GM13976 (cell line): Measurements from ENCODE around the gene DCDC2C.

ENCODE experiments used
- DNase-seq: peaks from one replicate; pipeline ENCODE4 v3.0.0; 2012; ENCODE audit warnings: low spot score
- in situ Hi-C: fragments of 300-500 bp; cut with MboI; formaldehyde crosslinking; loops from one replicate; pipeline ENCODE4 v1.12.0; 2022; ENCODE audit warnings: low sequenced_read_pairs, mixed read lengths, inconsistent platforms; ENCODE audit not compliant: unreplicated experiment
- TF ChIP-seq, protein P1 (sequence below): IDR thresholded peaks from 2 replicates; pipeline ENCODE4 v1.5.1; 2012; ENCODE audit warnings: borderline replicate concordance, mild to moderate bottlenecking; ENCODE audit not compliant: insufficient read depth; ENCODE audit errors: extremely low read depth, missing control alignments, control extremely low read depth

The DCDC2C gene

DNA sequence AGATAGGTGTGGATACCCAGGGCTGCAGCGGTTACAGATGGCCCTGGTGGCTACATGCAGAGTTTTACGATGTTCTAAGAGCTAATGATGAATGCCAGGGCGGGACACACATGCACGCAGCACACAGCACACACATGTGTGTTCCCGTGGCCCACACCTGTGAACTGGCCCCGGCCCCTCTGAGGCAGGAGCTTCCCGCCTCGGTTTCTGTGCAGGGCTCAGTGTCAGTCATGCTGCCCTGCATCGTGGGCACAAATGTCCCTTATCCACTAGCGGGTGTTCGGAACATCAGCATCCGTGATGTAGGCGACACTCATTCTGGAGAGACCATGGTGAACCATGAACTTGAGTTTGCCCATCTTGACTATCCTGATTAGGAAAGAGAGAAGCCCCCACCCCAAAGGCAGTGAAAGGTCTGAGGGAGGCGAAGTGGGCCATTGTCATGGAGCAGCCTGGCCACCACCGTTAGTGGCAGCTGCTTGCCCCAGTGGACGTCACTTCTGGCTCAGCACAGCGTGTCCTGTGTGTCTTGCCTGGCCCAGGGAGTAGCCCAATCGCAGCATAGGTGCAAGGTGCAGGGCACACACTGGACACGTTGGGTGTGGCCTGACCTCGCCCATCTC lies 43.8 kb downstream of the DCDC2C start:
- in situ Hi-C loops = no loop called here
- DNase-seq = no peak
- TF ChIP-seq, protein P1, sequence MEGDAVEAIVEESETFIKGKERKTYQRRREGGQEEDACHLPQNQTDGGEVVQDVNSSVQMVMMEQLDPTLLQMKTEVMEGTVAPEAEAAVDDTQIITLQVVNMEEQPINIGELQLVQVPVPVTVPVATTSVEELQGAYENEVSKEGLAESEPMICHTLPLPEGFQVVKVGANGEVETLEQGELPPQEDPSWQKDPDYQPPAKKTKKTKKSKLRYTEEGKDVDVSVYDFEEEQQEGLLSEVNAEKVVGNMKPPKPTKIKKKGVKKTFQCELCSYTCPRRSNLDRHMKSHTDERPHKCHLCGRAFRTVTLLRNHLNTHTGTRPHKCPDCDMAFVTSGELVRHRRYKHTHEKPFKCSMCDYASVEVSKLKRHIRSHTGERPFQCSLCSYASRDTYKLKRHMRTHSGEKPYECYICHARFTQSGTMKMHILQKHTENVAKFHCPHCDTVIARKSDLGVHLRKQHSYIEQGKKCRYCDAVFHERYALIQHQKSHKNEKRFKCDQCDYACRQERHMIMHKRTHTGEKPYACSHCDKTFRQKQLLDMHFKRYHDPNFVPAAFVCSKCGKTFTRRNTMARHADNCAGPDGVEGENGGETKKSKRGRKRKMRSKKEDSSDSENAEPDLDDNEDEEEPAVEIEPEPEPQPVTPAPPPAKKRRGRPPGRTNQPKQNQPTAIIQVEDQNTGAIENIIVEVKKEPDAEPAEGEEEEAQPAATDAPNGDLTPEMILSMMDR = no peak

- DNase-seq = no peak
- in situ Hi-C loops = no loop called here
- TF ChIP-seq, protein P1 = no peak
Measured at GRCh38 chr2:3747826-3748225, 44.5 kb downstream of the DCDC2C start.

DNA sequence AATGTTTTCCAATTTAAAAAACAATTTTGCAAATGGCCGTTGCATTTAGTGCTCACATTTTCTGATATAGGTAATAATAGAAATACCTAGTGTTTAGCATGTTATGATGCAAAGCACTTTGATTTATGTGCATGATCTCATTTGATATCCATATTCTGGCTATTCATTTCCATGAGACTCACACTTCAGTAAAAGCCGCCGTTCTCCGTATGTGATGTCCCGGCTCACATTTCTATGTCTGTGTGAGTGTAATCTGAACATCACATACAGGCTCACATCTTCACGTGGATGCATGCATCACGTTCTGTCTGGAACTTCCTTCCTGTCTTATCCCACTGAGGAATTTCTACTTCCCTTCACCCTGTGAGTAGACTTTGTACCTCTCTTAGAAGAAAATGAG lies 45.8 kb downstream of the DCDC2C start:
- TF ChIP-seq, protein P1 = no peak
- DNase-seq = no peak
- in situ Hi-C loops = no loop called here

GRCh38 chr2:3751251-3751650 lies 47.9 kb downstream of the DCDC2C start:
- no peak for DNase-seq
- TF ChIP-seq, protein P1 = no peak
- in situ Hi-C loops = no loop called here

DNA sequence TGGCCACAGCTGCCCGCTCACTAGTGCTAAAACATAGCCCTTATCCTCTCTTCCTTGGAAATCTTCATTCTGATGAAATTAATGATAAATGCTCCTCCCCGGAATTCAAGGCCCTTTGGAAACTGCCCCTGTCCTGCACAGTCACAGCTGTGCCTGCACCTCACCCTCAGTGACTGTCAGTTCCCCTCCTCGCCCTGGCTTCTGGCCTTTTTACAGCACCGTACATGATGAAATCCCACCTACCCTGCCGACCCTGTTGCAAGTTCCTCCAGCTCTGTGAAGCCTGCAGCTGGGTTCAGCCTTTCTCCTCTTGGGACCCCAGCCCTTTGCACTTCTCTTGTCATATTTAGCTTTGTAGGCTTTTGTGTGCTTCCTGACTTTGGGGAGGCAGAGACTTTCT lies 48.4 kb downstream of the DCDC2C start:
- TF ChIP-seq, protein P1 = no peak
- in situ Hi-C loops = no loop called here
- no peak for DNase-seq

GRCh38 chr2:3752376-3752775 lies 49.0 kb downstream of the DCDC2C start:
- in situ Hi-C loops = no loop called here
- DNase-seq = no peak
- TF ChIP-seq, protein P1 = no peak
